Liver (tissue), 3 donors: ENCODE data around the gene PLG.

Experiments
- CTCF ChIP-seq: fragments of 150-350 bp; IDR thresholded peaks from 2 replicates; pipeline ENCODE4 v1.5.1; 2017; ENCODE audit warnings: improper control_type of control experiment, low read depth, low read length; ENCODE audit not compliant: missing input control
- EGR1 ChIP-seq, 2 donors: IDR thresholded peaks; 2 replicates each; pipeline ENCODE4 v1.6.1; 2016 to 2018; ENCODE audit warnings: antibody characterized with exemption in 2 of 2, low read depth in 2 of 2
- GABPA ChIP-seq, 2 donors: IDR thresholded peaks in 1 of 2; conservative IDR thresholded peaks in 1 of 2; 2 replicates each; pipeline ENCODE4 v1.6.1; 2016; ENCODE audit warnings: antibody characterized with exemption in 2 of 2, mild to moderate bottlenecking in 1 of 2, moderate library complexity in 1 of 2
- RAD21 ChIP-seq, 2 donors: IDR thresholded peaks; 2 replicates each; pipeline ENCODE4 v1.6.1; 2016; ENCODE audit warnings: antibody characterized with exemption in 2 of 2, mild to moderate bottlenecking in 2 of 2
- donor health status: healthy.
- donor health status: healthy.

GRCh38 chr6:160782228-160782627, 80.2 kb downstream of the PLG start:
- TF ChIP-seq CTCF (no peak), EGR1 (IDR thresholded peaks at IDR 0.05; ENCODE audit: low read depth in 2 of 2) (no peak), GABPA (IDR thresholded peaks at IDR 0.05 in 1 of 2, conservative IDR thresholded peaks at IDR 0.05 in 1 of 2) (no peak), RAD21 (IDR thresholded peaks at IDR 0.05) (no peak)
